SIG-M5 treated with dmso at 0.1 percent for 504 hours (cell line): ENCODE results near the gene ZNF318.

ENCODE experiments used
- DNase-seq: peaks from one replicate; lab custom pipeline; 2025; ENCODE audit not compliant: unreplicated experiment; lab: John Stamatoyannopoulos, UW

ZNF318 gene

DNA sequence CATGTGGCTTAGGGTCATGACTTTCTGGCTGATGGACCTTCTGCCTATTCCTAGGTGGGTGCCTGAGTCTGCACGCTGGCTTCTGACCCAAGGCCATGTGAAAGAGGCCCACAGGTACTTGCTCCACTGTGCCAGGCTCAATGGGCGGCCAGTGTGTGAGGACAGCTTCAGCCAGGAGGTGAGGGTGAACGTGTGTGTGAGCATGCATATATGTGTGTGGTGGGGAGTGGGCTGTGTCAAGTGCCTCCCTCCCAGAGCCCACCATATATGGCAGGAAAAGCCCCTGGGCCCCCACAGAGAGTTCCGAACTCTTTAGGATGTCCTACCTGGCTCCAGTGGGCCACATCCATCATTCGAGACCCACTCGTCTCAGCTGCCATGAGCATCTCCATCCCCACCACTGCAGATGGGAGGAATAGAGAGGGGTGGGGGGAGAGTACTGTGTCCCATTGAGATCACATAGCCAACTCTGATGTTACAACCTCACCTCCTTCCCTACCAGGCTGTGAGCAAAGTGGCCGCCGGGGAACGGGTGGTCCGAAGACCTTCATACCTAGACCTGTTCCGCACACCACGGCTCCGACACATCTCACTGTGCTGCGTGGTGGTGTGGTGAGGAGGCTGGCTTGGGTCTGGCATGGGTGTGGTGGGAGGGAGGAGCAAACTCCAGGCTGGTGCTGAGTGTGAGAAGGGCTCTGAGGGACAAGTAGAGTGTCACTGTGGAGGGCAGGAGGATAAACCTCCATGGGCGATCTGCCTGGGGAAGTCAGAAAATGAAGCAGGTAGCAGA is 68.2 kb downstream of the ZNF318 start:
- no peak for DNase-seq

DNA sequence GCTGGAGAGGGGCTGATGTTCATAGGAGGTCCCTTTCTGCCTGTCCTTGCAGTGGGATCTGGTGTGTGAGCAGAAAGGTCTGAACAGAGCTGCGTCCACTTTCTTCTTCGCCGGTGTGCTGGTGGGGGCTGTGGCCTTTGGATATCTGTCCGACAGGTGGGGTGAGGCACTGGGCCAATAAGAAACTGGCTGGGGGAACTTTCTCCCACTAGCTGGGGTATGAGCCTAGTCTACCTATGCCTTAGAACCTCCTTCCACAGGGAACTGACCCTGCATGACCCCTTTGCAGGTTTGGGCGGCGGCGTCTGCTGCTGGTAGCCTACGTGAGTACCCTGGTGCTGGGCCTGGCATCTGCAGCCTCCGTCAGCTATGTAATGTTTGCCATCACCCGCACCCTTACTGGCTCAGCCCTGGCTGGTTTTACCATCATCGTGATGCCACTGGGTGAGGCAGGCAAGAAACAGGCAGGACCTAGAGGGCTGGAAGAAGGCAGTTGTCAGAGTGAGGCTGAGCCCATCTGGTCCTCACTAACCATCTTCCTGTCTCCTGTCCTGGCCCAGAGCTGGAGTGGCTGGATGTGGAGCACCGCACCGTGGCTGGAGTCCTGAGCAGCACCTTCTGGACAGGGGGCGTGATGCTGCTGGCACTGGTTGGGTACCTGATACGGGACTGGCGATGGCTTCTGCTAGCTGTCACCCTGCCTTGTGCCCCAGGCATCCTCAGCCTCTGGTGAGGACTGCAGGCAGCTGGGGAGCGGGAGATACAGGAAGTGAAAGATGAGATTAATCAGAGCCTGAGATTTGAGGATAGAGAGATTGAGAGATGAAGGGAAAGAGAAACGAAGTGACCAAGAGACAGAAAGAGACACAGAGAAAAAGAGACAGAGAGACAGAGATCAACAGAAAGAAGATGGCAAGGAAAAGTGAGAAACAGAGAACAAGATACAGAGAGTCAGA is 69.8 kb downstream of the ZNF318 start:
- no peak for DNase-seq

DNA sequence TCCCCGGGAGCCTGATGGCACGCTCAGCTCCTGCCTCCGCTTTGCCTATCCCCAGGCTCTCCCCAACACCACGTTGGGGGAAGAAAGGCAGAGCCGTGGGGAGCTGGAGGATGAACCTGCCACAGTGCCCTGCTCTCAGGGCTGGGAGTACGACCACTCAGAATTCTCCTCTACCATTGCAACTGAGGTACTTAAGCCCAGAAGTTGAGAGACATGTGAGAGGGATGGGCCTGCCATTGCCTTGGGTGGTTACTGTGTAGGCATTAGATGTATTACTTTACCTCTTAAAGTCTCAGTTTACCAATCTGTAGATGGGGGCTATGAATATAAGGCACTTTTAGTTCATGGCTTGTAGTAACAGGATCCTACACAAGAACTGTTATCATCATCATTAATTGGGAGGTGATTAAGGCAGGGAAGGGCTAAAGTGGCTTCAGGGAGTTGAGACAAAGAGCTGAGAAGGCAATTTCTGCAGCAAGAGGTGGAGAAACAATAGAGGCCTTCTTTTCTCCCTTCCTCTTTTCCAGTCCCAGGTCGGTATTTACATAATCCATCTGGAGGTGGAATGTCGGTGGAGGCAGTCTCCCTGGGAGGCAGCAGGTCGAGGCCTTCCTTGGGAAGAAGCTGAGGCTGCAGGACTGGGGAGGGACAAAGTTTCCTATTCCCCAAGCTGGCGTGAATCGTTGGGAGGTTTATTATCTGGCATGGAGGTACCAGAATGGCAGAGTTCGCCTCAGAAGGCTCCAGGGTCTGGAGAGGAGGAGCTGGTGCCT is 70.7 kb downstream of the ZNF318 start:
- no peak for DNase-seq

DNA sequence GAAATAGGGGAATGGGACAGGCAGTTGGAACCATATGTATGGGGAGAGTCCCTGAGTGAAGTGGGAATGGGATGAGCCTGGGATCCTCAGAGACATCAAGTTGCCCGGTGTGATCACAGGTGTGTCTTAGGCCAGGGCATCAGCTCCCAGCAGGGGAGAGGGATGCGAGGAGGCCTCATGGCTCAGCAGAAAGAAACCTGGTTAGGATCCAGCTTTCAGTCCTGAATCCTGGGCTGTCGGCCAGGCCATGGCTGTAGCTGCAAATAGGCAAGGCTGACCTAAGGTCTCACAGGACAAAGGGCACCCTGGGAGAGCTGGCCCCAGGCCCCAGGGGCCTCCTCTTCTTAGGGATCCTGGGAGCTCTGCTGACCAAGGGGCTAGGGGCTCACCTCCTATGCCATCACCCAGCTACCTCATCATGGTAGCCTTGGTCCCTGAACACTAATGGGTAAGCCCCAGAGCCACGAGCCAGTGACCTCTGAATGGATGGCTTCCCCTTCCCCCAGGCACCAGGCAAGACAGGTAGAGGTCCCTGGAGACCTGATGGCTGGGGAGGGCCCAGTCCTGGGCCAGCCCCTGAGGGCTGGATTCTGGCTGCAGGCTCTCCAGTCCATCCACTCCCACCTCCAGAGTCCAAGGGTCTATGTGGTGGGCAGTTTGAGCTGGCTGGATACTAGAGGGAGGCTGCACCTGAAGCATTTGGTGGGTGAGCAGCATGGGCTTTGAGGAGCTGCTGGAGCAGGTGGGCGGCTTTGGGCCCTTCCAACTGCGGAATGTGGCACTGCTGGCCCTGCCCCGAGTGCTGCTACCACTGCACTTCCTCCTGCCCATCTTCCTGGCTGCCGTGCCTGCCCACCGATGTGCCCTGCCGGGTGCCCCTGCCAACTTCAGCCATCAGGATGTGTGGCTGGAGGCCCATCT is 71.5 kb downstream of the ZNF318 start, which contains the start of gene SLC22A7:
SLC22A7 (plus strand) TSS at position 617 of the 921 bp plus-strand sequence; CDS start at position 716, 99 bp downstream.
- DNase-seq = no peak

DNA sequence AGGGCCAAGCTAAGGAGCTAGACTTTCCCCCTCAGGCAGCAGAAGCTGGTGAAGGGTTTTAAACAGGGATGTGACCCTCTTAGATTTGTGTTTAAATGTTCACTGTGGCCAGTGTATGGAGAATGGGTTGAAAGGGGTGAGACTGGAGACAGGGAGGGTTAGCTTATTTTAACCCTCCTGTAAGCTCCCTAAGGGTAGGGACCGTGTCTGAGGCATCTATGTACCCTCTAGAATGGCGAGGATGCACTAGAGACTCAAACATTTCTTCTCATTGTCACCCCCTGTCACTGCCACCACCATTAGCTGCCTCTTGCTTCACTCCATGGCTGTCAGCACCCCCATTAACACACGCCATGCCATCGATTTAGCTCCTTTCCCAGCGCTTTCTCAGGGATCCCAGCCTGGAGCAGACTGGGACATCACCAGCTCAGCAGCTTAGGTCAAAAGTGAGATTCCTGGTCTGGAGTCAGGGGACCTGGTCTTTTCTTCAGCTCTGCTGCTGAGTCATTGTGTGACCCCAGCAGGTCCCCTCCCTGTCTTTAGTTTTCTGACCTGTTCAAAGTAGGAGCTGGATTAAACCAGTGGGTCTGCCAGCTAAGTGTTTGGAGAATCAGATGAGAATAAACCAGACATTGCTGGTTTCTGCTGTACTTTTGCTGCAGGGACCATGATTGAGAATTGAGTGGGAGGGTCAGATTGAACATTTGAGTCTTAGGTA is 72.5 kb downstream of the ZNF318 start:
- DNase-seq = no peak

DNA sequence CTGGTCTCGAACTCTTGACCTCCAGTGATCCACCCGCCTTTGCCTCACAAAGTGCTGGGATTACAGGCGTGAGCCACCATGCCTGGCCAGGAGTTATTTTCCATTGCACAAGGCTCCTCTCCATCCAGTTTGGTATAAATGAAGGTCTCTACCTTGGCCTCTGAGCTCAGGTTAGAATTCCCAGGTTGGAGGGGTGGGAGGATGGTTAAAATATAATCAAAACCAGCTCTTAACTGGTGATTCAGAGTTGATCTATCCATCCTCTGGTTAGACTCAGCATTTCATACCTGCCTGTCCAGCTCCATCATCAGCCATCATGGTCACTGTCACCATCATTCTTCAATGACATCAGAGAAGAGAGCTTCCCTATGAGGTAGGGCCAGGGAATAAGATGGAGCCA is 74.0 kb downstream of the ZNF318 start:
- DNase-seq = no peak

DNA sequence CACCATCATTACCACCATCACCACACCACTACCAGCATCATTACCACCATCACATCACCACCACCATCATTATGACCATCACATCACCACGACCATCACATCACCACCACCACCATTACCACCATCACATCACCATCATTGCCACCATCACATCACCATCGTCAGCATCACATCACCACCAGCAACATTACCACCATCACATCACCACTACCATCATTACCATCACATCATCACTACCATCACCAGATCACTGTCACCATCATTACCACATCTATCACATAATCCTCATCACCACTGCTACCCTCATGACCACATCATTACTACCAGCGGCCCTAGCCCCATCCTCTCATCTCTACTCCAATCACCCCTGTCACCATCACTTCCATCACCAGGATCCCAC is 74.9 kb downstream of the ZNF318 start:
- DNase-seq = no peak

DNA sequence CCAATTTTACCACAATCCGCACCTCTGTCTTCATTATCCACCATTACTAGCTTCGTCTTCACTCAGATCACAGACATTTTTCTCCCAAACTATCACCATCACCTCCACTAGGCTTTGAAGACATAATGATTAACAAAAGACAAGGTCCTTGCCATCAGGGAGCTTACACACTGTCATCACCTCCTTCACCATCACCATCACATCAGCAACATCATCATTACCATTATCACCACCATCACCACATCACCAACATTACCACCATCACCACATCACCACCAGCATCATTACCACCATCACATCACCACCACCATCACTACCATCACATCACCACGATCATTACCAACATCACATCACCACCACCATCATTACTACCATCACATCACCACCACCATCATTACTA is 75.7 kb downstream of the ZNF318 start:
- no peak for DNase-seq

DNA sequence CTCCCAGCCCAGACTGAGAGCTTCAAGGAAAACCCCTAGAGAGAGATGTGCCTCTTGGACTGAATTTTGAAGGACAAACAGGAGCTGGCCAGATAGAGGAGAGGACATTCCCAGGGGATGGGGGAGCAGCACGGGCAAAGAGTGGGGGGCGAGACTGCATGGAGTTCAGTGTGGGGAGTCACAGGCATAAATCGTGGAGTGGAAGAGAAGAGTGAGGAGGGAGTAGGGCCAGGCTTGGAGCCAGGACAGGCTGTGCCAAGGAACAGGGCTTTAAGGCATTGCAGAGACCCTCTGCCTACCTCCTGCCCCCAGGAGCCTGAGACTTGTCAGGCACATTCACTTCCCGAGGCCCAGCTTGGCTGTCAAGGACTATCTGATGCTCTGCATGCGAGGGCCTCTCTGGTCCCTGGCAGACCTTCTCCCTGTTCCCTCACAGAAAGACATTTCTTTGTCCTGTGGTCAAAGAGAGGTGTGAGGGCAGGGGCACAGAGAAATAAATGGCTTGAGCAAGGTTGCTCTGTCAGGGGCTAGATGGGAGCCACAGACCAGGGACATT is 76.6 kb downstream of the ZNF318 start:
- no peak for DNase-seq

DNA sequence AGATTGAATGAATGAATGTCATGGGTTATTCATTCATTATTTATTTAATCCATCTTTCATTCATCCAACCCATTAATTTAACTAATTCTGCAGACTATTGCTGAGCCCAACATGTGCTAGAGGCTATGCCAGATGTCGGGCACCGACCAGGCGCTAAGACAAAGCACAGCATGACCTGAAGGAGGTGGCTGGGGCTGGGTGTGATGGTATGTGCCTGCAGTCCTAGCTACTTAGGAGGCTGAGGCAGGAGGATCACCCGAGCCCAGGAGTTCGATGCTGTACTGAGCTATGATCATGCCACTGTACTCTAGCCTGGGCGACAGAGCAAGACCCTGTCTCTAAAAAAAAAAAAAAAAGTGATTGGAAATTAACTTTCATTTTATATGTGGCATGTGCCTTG is 77.1 kb downstream of the ZNF318 start:
- DNase-seq = no peak

DNA sequence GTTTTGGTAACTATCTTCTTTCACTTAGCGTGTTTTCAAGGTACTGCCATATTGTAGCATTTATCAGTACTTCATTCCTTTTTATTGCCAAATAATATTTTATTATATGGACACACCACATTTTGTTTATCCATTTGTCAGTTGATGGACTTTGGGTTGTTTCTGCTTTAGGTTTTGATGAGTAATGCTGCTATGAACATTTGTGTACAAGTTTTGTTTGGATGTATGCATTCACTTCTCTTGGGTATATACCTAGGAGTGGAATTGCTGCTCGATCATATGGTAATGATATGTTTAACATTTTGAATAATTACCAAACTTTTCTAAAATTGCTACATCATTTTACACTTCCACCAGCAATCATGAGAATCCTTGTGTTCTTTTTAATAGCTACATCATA is 77.7 kb downstream of the ZNF318 start:
- DNase-seq = no peak

DNA sequence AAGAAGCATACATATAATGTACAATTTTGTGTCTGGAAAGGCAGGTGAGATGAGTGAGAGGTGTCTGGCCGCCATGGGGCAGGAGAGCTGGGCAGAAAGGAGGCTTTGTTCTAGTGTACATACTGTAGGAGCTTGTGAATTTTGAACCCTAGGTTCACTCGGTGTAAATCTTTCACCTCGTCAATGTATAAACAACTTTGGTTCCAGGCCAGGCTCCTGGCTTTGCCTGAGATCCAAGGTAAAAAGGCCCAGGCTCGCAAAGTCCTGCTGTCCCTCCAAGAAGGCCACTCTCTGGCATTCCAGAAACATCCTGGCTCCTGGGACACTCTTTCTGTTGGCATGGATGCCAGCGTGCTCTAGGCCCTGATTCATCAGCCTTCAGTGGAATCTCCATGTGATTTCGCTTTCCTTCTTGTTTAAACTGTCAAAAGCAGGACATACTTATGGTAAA is 78.5 kb downstream of the ZNF318 start:
- DNase-seq = no peak

DNA sequence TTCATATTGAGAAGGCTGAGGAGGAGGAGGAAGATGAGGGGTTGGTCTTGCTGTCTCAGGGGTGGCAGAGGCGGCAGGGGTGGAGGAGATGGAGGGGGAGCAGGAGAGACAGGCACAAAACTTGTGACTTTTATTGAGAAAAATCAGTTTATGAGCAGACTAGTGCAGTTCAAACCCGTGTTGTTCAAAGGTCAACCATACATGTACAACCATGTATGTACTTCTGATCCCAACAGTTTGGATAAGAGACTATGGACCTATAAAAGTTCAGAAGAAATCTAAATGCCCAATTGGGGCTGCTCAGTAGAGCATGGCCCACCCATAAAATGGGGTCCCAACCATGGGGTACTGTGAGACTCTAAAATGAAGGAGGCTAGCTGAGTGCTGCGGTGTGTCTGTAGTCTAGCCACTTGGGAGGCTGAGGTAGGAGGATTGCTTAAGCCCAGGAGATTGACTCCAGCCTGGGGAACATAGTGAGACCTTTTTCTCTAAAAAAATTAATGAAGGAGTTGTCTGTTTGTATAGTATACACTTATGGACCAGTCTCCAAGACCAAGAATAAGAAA is 79.0 kb downstream of the ZNF318 start:
- no peak for DNase-seq

DNA sequence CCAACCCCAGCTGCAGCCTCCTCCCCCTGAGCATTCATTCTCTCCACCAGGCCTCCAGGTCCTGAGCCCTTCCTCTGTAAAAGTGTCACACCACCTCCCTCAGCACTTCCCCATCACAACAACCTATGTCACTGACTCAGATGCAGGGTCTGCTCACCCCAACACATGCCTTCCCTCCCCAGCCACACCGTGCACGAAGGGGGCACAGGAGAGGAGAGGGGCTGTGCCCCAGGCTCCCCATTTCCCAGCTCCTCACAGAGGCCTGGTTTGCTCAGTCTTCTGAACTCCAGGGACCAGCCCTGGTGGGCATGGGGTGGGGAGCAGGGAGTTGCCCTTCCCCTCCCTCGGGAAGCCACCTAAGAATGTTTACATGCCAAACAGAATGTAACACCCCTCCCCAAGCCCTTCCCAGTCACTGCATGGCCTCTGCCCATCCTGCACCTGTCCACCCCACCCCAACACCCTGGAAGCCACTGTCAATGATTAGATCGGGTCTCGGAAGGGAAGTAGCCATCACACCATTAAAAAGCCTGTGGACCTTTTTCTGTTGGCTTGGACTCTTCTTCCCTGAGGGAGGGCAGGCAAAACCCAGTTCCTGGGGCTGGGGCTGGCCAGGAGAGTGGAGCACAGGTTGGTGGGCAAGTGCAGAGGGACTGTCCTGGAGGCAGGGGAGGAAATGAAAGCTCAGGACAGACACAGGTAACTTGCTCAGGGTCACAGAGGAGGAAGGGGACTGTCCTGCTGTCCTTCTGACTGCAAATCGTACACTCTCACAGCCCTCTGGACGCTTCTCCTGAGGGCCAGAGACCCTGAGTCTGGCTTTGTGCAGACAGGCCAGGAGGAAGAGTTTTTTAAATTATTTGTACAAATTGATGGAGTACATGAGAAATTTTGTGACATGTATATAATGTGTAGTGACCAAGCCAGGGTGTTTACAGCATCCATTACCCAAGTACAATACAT is 81.4 kb downstream of the ZNF318 start:
- no peak for DNase-seq

DNA sequence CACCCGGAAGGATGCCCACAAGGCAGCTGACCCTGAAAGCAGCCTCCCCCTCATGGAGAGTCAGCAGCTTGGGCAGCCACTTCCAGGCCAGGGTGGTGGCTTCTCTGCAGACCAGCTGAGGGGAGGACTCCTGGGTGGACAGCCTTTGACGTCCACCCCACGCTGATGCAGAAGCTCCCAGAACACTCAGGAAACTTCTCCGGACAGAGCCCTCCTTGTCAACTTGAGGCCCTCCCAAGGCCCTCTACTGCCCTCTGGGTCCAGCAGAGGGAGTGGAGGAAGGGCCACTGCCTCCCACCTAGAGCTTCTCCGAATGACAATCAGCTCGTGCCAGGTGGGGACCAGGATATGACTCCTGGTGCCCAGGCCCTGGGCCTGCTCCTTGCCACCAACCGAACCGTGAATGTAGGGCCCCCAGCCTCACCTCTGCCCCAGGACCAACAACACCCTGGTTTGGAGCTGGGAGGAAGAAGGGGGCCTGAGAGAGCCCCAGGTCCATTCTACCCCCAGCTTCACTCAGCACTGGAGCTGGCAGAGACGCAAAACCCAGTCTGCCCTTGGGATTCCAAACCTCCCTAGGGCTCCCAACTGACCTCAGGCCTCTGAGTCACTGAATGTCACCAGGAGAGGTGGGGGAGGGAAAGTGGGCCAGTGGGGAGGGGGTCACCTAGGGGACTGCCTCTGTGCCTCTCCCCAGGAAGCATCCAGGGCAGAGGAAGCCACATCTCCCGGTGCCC is 82.3 kb downstream of the ZNF318 start:
- DNase-seq = no peak

DNA sequence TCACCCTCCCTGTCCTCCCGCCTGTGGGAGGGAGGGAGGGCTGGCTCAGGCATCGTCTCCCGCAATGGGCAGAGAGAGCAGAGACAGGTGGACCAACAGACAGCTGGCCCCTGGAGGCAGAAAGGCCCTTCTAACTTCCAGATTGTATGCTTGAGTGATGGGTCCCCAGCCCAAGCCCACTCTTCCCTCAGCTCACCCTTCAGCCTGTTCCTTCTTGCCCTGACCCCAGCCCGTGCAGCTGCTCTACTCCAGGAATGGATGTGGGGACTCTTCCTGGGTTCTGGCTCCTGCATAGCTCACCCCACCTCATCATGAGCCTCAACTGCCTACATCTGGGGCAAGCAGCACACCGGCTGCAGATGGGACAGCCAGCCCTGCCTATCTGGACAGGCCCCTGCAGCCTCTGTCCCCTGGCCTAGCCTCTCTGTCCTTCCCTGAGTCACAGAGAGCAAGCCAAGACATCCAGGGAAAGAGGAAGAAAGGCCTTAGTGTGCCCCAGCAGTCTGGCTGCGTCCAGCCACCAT is 82.9 kb downstream of the ZNF318 start:
- DNase-seq = no peak
